Bronchial epithelial cell (primary cell): Measurements from ENCODE around the gene HSPBP1. TPM values are rescaled to one million over a fixed set of nuclear protein-coding genes. Genes with fewer than 3 reads are reported as not detected.

ENCODE experiments used
- DNase-seq: peaks from one replicate; pipeline ENCODE4 v3.0.0-alpha.2; 2010; ENCODE audit warnings: low read depth
- FAIRE-seq: peaks from 2 replicates; lab custom pipeline; 2011; peaks lifted over from hg19 to GRCh38; lab: Jason Lieb, UNC
- H3K27me3 ChIP-seq: 2 replicates; pipeline ENCODE4 v1.5.1; 2011; ENCODE audit warnings: low read length; ENCODE audit not compliant: control insufficient read depth, insufficient read depth
- H3K36me3 ChIP-seq: 2 replicates; pipeline ENCODE4 v1.5.1; 2011; ENCODE audit warnings: low read length; ENCODE audit not compliant: control insufficient read depth, insufficient read depth
- H3K4me3 ChIP-seq: 2 replicates; pipeline ENCODE4 v1.5.1; 2011; ENCODE audit warnings: mild to moderate bottlenecking, low read depth, low read length, control low read depth
- total RNA-seq: library from RNA; depleted of rRNA; stranded (reverse); fragments of >200 nt; gene quantifications from 2 replicates; pipeline ENCODE4 v1.2.1, GENCODE V29; 2014
- TF ChIP-seq, protein P1 (sequence below): IDR thresholded peaks from 2 replicates; pipeline ENCODE4 v1.5.1; 2011; ENCODE audit warnings: mild to moderate bottlenecking, moderate library complexity, low read length, control low read depth, inconsistent platforms; ENCODE audit not compliant: insufficient read depth, severe bottlenecking

Gene HSPBP1
- total RNA-seq, 1 donor from 2014 or later = 37.1 TPM

- no peaks in the 10 kb centered on the region for H3K27me3 ChIP-seq
- DNase-seq (no peak), FAIRE-seq (no peak)
- no peak overlapping the region for H3K4me3 ChIP-seq
- H3K36me3 ChIP-seq = peaks cover 59% of the 10 kb centered on the region
- TF ChIP-seq, protein P1, sequence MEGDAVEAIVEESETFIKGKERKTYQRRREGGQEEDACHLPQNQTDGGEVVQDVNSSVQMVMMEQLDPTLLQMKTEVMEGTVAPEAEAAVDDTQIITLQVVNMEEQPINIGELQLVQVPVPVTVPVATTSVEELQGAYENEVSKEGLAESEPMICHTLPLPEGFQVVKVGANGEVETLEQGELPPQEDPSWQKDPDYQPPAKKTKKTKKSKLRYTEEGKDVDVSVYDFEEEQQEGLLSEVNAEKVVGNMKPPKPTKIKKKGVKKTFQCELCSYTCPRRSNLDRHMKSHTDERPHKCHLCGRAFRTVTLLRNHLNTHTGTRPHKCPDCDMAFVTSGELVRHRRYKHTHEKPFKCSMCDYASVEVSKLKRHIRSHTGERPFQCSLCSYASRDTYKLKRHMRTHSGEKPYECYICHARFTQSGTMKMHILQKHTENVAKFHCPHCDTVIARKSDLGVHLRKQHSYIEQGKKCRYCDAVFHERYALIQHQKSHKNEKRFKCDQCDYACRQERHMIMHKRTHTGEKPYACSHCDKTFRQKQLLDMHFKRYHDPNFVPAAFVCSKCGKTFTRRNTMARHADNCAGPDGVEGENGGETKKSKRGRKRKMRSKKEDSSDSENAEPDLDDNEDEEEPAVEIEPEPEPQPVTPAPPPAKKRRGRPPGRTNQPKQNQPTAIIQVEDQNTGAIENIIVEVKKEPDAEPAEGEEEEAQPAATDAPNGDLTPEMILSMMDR = no peak
Measured at GRCh38 chr19:55242517-55242916, 37.4 kb downstream of the HSPBP1 start.

GRCh38 chr19:55241935-55242464 is 37.9 kb downstream of the HSPBP1 start:
- H3K36me3 ChIP-seq = peaks cover 61% of the 10 kb centered on the region
- H3K27me3 ChIP-seq = no peaks in the 10 kb centered on the region
- TF ChIP-seq, protein P1 = no peak
- H3K4me3 ChIP-seq = no peak overlapping the region
- no peak for DNase-seq
- no peak for FAIRE-seq

DNA sequence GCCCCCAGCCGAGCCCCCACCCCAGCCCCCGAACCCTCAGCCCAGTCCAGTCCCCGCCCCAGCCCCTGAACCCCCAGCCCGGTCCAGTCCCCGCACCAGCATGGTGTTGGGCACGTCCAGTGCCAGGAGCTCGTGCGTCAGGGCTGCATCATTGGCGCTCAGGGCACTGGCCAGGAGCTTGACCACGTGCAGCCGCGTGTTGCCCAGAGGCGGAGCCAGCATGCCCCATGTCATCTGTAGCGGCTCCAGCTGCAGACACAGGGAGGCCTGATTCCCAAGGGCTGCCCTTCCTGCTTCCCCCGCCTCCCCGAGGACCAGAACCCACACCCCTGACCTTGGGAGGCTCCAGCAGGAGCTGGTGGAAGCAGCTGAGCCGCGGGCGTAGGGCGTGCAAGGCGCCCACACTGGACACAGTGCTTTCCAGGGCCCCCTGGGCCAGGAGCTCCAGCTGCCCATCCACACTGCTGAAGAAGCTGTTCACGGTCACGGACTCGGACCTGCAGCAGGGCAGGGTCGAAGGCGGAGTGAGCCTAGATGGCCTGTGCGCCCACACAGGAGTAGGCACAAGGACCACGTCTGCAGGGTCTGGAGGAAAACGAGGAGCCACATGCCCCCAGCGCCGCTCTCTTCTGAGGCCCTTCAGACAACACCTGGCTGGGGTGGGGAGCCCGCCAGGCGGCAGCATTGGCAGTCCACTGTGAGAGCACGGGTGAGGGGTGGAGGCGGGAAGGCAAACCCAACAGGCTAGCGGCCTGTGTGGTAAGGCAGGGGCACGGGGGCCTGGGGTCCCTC is 38.6 kb downstream of the HSPBP1 start:
- no peak for FAIRE-seq
- Histone ChIP-seq H3K27me3 (no peaks in the 10 kb centered on the region), H3K4me3 (no peak overlapping the region), H3K36me3 (peaks cover 59% of the 10 kb centered on the region)
- TF ChIP-seq, protein P1 = no peak
- DNase-seq = no peak

DNA sequence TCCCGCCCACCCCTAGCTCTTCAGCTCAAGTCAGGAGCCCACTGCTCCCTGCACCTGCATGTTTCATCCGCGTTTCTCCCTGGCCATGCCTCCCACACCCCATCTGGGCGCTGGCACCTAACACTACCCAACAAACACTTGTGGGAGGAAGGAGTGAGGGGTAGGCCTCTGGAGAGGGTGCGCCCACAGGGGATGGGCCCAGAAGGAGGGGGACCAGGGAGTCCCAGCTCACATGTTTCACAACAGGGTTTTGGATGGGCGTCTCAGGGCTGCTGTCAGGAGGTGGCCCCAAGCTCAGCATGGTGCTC is 39.2 kb downstream of the HSPBP1 start:
- Histone ChIP-seq H3K4me3 (no peak overlapping the region), H3K36me3 (peaks cover 58% of the 10 kb centered on the region), H3K27me3 (no peaks in the 10 kb centered on the region)
- FAIRE-seq (no peak), DNase-seq (no peak)
- TF ChIP-seq, protein P1 = no peak

GRCh38 chr19:55239004-55239403 is 40.9 kb downstream of the HSPBP1 start:
- FAIRE-seq (no peak), DNase-seq (no peak)
- no peaks in the 10 kb centered on the region for H3K27me3 ChIP-seq
- peaks cover 48% of the 10 kb centered on the region for H3K36me3 ChIP-seq
- no peak overlapping the region for H3K4me3 ChIP-seq
- TF ChIP-seq, protein P1 = no peak
